Transverse colon (tissue), 4 donors: ENCODE results near the gene IL1R1.

Experiments
- POLR2A ChIP-seq: fragments of 450-650 bp; IDR thresholded peaks from one replicate; pipeline ENCODE4 v1.6.1; 2016; ENCODE audit warnings: antibody characterized with exemption, mild to moderate bottlenecking, moderate library complexity
- POLR2AphosphoS5 ChIP-seq, 3 donors: sonication (generic); formaldehyde crosslinking; IDR thresholded peaks; one replicate each; pipeline ENCODE4 v1.6.1; 2016; ENCODE audit warnings: antibody characterized with exemption in 3 of 3
- TF ChIP-seq, protein P1 (sequence below), 5 experiments: fragments of 200-600 bp in 3 of 5; fragments of 450-650 bp in 2 of 5; sonication (generic) in 3 of 5; IDR thresholded peaks; 1 replicate in 2 of 5; 2 replicates in 3 of 5; pipeline ENCODE4 v1.5.1; 2016 to 2017; ENCODE audit warnings: antibody characterized with exemption in 5 of 5, inconsistent platforms in 3 of 5, mild to moderate bottlenecking in 2 of 5, moderate library complexity in 1 of 5

DNA sequence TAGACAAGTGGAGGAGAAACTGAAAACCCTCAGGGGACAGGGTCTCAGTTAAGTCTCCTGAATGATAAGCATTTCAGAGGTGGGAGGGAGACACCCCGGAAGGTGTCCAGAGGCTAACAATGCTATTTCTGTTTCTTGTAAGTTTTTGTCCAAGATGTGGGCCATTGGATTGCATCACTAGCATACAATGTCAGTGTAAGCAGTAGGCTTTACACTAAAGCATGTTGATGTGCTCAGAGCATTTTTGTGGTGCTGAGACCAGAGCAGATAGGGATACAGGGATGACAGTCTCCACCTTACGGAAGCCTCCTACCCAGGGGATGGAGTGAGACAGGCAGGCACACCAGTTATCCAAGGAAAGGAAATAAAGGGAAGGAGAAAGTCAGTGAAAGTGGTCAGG is 2.2 kb upstream of the IL1R1 start:
- TF ChIP-seq, protein P1, sequence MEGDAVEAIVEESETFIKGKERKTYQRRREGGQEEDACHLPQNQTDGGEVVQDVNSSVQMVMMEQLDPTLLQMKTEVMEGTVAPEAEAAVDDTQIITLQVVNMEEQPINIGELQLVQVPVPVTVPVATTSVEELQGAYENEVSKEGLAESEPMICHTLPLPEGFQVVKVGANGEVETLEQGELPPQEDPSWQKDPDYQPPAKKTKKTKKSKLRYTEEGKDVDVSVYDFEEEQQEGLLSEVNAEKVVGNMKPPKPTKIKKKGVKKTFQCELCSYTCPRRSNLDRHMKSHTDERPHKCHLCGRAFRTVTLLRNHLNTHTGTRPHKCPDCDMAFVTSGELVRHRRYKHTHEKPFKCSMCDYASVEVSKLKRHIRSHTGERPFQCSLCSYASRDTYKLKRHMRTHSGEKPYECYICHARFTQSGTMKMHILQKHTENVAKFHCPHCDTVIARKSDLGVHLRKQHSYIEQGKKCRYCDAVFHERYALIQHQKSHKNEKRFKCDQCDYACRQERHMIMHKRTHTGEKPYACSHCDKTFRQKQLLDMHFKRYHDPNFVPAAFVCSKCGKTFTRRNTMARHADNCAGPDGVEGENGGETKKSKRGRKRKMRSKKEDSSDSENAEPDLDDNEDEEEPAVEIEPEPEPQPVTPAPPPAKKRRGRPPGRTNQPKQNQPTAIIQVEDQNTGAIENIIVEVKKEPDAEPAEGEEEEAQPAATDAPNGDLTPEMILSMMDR (IDR thresholded peaks at IDR 0.05), result no peak
- TF ChIP-seq POLR2A, result no peak
- TF ChIP-seq POLR2AphosphoS5 (IDR thresholded peaks at IDR 0.05), result no peak
